GM19397 (cell line): ENCODE measurements around the gene PROM1.
A peak's percentile ranks its signal among the peaks of the same experiment; 100 is the strongest.

ENCODE experiments used
- ATAC-seq: cut with Tn5 transposase; IDR thresholded peaks from one replicate; pipeline ENCODE4 v1.9.1; 2021; ENCODE audit warnings: mild to moderate bottlenecking, moderate library complexity; ENCODE audit not compliant: unreplicated experiment

The PROM1 gene

GRCh38 chr4:16029262-16029661, 54.6 kb downstream of the PROM1 start:
- no peak for ATAC-seq

DNA sequence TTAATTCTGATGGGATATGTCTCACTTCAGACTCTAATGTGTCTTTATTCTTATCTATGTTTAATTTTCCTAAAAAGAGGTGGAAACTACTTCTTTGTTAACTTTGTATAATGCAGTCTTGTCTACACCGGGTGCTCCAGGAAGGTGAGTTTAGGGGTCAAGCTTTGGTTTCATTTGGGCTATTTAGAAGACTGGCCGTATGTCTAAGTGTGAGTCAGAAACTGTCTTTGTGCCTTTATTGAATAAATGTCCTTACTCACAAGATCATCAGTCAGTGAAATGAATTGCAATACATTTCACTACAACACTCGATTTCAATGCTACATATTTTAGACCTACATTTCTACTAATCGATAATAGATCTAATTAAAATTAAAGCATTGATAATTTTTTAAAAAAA, 56.2 kb downstream of the PROM1 start:
- no peak for ATAC-seq

DNA sequence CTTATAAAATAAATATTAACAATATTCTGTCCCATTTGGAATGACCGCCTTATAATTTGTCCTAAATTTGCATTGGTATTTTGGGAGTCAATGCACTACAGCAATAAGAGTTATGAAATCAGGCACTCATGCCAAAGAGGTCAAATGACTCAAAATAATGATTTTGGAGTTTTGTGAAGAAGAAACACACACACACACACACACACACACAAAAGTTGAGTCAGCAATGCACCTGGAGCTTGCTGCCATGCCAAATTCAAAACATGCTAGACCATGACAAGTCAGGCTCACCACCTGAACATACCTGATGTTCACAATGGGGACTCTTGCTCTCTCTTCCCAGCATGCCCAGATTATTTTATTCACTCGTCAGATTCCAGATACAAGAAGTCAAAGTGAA, 56.7 kb downstream of the PROM1 start:
- ATAC-seq, result no peak

DNA sequence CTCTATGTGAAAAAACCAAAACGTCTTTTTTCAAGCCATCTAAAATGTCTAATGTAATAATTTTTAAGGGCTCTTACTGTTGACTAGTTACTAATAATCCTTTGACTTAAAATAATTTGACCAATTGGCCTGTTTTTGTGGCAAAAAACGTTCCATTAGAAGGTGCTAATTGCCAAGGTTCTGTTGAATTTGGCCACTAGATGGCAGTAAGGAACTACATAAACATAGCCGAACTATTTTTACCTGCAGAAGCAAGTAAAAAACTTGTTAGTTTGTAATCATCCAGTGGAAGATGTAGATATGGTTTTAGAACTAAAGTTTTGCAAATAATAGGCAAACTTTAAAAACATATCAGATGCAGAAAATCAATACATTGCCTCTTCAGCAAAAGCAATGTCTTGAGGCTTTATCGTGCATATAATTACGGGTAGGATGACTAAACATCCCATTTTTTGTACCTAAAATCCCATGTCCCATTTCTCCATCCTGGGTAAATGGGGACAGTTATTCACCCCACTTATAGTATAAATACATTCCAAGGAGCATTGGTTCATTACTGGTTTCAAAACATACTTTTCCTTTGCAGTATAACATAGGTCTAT, 57.6 kb downstream of the PROM1 start:
- ATAC-seq, result no peak

GRCh38 chr4:16025268-16025667, 58.6 kb downstream of the PROM1 start:
- no peak for ATAC-seq

- no peak for ATAC-seq
Measured at GRCh38 chr4:16023776-16024408, 59.9 kb downstream of the PROM1 start.

- ATAC-seq, result no peak
Measured at GRCh38 chr4:16021804-16022560, 61.8 kb downstream of the PROM1 start.

DNA sequence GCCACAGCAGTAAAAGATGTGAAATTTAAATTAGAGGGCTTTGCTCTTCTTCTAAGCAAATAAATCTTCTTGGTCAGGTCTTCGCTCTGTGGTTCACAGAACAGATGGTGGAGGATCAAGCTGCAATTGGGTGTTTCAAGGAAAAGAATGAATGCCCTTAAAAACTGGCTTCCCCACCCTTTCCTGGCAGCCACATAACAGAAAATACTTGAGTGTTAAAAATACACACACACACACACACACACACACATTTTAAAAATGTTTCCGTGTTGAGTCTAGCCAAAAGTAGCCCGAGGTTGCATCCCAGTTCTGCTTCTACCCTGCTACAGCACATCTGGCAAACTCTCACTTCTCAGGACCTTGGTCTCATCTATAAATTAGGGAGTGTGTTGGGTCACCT, 64.2 kb downstream of the PROM1 start:
- ATAC-seq, result no peak

DNA sequence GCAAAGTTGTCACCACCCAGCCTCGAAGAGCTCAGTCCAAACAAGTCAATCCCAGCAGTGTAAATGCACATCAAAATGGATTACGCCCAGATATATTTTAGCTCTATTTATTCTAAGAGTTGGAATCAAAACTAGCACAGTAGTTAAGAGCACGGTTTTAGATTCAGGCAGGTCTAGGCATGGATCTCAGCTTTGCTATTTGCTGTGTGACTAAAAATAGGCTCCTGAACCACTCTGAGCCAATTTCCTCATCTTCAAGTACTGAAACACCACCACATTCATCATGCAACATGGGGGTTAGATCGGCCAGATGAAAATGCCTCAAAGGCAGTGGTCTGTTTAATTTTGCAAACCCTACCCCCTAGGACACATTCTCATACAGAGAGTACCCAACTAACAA, 65.0 kb downstream of the PROM1 start:
- ATAC-seq, result no peak

DNA sequence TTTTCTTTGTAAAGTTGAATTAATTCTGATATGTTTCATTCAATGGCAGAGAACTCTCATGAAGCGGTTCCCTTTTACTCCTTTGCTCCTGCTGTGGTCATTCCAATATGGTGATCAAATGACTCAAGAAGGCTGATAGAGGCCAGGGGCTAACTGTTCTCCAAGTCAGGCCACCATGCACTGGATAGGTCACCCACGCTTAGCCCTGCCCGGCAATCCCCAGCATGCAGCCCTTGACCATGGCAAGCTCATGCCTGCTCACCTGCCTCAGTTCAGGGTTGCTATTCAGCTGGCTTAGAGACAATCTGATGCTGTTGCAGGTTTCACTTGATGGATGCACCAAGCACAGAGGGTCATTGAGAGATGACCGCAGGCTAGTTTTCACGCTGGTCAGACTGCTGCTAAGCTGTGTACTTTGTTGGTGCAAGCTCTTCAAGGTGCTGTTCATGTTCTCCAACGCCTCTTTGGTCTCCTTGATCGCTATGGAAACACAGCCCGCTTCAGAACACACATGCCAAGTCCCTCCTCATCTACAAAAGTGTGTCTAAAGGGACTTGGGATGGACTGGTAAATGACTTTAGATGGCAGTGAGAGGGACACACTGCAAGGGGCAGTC, 65.7 kb downstream of the PROM1 start:
- no peak for ATAC-seq

- ATAC-seq, result no peak
Measured at GRCh38 chr4:16016536-16016935, 67.3 kb downstream of the PROM1 start.

DNA sequence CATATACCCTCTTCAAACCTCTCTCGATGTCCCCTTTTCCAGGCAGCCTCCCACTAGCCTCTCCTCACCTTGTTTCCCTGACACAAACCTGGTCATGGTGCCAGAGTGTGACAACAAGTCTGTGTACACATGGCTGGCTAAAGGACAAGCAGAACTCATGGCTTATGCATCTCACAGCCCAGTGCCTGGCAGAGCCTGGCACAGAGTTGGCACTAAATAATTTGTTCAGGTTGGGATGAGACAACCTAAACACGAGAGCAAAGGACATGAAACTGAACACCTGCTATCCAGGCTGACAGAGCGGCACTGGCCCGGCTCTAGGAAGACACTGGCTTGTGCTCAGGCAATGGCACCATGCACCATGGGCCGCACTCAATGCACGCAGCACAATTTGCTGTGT, 72.7 kb downstream of the PROM1 start:
- no peak for ATAC-seq

GRCh38 chr4:16009153-16009552, 74.7 kb downstream of the PROM1 start:
- ATAC-seq, result no peak

GRCh38 chr4:16007471-16008095, 76.2 kb downstream of the PROM1 start:
- ATAC-seq, result no peak

DNA sequence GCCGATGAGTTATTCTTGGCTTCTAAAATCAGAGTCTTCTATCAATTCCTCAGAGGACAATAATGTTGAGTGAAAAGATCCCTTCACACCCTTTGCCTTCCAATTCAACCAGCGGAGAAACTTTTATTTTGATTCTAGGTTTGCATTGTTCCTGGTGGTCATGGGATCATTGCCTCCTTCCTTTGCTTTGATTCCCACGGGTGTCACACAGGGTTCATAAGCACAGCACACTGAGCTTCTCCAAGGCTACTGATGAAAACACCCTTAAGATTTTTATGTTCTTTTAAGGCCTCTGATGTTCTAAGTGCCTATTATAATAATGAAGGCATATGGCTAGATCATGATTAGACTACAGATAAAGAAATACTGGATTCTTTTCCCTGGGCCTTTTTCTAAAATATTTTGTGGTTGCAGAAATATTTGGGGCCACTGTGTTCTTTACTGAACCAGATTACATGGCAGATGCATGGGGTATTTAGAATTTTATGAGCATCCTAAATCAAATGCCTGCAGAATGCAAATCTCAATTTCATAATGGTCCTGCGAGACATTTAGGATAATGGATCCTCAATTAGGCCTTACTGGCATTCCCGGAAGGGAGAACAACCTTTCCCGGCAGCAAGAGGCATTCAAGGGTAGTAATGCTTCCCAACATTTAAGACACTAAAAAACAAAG, 76.9 kb downstream of the PROM1 start:
- no peak for ATAC-seq

- ATAC-seq, result no peak
Measured at GRCh38 chr4:16005676-16006075, 78.1 kb downstream of the PROM1 start.

GRCh38 chr4:16001484-16001858, 82.4 kb downstream of the PROM1 start:
- ATAC-seq, result peak; percentile 92

- no peak for ATAC-seq
Measured at GRCh38 chr4:16000708-16001483, 82.9 kb downstream of the PROM1 start.

DNA sequence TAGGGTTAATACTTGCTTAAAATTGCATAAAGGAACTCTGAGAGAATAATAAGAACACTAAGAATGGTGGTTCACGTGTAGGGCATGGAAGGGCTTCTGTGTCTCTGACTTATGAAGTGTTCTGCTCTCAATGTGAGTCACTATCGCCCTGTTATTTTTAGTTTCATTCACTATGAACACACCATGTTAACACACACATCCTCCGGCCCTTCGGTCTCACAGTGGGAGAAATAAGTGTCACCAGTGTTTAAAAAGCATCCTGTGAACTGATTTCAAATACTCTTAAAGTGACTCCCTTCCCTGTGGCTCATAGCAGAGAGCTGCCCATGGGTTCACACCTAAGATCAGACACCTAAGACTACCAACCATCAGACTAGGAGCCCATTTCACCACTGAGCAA, 87.0 kb downstream of the PROM1 start:
- ATAC-seq, result no peak

DNA sequence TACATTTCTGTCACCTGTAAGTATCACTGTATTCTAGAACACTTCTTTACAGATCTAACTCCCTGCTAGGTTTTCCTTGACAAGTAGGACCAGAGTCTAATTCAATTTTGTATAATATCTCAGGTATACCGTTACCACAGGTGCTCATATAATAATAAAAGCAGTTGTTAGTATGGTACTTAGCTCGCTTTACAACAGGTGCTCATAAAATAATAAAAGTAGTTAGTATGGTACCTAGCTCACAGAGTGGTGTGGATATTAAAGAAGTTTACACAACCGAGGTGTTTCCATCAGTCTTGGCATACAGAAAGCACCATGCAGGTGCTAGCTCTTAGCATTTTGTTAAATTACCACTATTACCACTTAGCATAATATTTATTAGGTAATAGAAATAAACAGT, 88.0 kb downstream of the PROM1 start:
- no peak for ATAC-seq
